NCI-H2196 (cell line): ENCODE measurements around the gene VTCN1.
"Not testable (repeated sequence)": the region's sequence is repeated elsewhere in the genome, so short reads cannot be mapped to it uniquely, and the experiment has no call there.

Source experiments
- DNase-seq: peaks from one replicate; lab custom pipeline; 2025; ENCODE audit not compliant: unreplicated experiment; lab: John Stamatoyannopoulos, UW

Gene VTCN1

GRCh38 chr1:117101858-117102257 is 108.9 kb downstream of the VTCN1 start:
- not testable (repeated sequence) for DNase-seq

DNA sequence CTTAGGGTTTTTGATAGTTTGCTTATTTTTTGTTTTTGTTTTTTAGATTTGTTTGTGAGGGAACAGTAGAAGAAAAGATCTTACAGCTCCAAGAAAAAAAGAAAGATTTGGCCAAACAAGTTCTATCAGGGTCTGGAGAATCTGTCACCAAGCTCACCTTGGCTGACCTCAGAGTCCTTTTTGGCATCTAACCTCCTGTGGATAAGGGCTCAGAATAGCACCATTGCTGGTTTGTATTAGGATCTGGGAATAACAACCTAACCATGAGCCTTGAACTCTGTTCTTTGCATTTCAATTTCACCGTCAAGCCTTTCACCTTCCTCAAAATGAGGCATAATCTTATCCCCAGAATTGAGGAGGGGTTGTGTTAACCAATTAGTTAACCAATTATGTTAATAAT is 109.4 kb downstream of the VTCN1 start:
- no peak for DNase-seq

DNA sequence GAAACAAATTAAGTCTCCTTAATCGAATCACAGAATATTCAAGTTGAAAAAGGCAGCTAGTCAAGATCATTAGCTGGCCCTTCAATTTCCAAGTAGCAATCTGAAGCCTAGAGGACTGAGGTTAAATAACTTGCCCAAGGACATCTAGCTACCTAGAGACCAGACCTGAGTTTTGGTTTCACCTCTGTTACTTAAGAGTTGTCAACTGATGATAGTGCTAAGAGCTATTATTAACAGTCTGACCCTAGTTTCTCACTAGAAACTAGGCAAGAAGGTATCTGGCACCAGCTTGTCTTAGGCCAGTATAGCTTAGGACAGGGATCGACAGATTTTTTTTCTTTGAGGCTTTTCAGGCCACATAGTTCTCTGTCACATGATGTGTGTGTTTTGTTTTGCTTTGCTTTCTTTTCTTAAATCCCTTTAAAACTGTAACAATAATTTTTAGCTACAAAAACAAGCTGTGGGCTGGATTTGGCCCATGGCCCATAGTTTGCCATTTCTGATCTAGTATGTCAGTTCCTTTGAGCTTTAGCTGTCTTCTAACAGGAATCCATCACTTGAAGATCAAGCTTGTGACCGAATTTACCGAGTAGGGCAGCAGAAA is 112.3 kb downstream of the VTCN1 start:
- DNase-seq: no peak

DNA sequence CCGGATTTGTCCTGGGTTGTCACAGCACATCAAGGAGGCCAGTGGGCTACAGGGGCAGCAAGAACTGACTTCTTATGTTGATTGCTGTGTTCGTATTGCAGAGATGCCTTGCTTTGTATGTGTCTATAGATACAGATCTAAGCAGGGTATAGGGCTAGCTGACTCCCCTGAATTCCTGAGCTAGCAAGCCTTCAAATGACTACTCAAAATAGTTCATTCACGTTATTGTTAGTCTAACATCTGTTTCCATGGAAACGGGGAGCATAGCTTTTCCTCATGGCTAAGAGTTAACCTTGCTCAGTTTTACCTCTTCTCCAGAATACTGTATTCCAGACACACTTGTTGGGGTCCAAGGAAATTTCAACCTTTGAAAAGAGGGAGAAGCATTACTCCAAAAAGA is 113.3 kb downstream of the VTCN1 start:
- no peak for DNase-seq

- no peak for DNase-seq
Observed at GRCh38 chr1:117096951-117097408, 113.7 kb downstream of the VTCN1 start.

DNA sequence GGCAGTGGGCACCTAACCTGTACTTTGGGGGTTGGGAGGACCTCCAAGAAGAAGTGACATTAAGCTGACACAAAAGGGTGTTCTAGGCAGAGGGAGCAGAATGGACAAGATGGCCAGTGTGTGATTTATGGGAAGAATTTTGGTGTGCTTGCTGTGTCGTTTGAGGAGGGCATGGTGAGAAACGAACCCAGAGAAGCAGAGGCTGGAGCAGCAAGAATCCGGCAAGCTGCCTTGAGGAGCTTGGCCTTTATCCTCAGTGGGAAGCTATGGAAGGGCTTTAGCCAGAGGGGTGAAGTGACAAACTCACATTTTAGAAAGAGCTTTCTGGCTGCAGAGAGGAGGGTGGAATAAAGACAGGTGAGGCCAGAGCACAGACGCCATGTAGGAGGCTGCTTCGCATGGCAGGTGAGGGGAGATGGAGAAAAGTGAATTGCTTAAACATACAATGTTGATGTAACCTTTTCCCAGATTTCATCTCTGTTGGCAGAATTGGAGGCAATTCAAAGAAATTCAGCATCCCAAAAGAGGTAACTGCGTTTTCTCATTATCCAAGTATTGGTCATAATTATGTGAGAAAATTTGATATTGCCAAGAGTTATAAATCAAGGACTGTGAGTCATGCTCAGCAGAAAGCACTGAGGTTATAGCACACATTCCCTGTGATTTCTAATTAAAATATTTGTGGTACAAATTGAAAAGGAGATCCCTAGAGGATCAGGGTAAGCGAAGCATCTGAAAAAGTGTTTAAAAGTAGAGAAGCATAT is 115.7 kb downstream of the VTCN1 start:
- no peak for DNase-seq

DNA sequence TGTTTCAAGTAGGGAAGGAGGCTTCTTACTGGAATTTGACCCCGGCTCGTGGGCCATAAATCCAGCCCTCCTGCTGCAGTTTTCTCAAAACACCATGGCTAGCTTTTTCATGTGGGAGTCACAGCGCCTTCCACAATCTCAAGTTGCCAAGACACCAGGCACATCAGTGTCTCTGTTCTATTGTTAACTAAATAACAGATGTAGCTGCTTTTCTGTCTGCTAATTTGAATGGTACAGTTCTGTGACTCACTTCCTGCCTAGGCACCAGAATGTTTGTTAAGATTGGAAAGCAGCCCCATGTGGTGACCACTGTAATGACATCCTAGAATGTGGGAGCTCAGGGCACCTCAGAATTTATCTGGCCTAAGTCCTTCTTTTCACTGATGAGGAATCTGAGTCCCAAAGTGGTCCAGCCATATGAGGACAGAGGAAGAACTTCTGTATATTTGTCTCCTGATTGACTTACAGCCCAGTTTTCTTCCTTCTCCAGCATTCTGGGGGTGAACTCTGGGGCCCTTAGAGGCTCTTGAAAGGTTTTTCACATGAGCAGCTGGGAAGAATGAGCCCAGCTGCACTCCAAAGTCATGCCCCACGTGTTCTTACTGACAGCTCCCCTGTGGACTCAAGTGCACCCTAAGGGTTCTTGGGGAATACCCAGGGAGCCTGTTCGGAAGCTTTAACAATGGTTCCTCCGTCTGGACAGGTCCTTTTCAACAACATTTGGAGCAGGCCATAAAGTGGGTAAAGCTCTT is 116.7 kb downstream of the VTCN1 start:
- DNase-seq: no peak
